Measurements from ENCODE around the gene CACNA1S. TPM values are rescaled to one million over a fixed set of nuclear protein-coding genes. Genes with fewer than 3 reads are reported as not detected.

CACNA1S gene
- total and polyA plus RNA-seq, 2 experiments from 2014 or later = not detected

DNA sequence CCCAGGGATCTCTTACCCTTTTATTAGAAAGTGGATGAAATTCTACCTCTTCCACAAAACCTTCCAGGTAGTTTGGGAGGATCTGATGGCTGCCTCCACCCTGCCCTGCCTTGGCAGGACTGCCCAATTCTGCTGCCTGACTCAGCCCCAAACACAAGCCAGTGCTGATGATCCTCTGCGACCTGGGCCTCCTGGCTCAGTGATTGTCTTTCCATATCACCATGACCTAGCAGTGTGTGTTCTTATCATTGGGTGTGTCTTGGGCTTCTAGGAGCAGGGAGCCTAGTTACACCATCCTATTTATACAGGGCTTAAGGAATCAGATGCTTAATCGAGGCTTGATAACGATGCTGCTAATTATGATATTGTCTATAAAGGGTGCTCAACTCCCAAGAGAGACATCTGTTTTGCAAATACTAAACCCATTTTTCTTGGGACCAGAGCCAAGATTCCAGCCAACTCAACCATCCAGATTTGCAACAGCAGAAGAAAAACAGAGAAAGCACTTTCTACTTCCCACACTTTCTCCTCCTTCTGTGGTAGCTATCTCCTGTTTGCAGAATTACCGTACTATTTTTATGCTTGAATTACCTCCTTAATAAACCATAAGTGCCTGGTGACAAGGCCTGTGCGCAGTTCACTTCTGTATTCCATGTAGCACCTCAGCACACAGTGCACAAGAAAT is 52.2 kb downstream of the CACNA1S start:
- Histone ChIP-seq H3K27ac (no peak overlapping the region), H4K20me1 (ENCODE audit: insufficient read depth) (no peaks in the 10 kb centered on the region), H3K4me1 (ENCODE audit: insufficient read depth) (no peaks in the 10 kb centered on the region), H3K9me2 (ENCODE audit: insufficient read depth) (no peaks in the 10 kb centered on the region), H3K4me3 (no peak overlapping the region), H3F3A (ENCODE audit: insufficient read depth) (no peaks in the 10 kb centered on the region), H2AFZ (no peak overlapping the region), H3K4me2 (ENCODE audit: unreplicated experiment) (no peak overlapping the region), H3K79me2 (ENCODE audit: insufficient read depth) (no peaks in the 10 kb centered on the region), H3K36me3 (ENCODE audit: low read depth) (no peaks in the 10 kb centered on the region), H3K9ac (no peak overlapping the region), H3K9me3 (ENCODE audit: low read depth) (no peaks in the 10 kb centered on the region), H3K27me3 (replicated peaks; ENCODE audit: insufficient read depth) (peaks cover 38% of the 10 kb centered on the region)
- no peak for DNase-seq
- in situ Hi-C loops (cut with MboI) = no loop called here
- 70 to 76% methylated on average over 5 of the region's 5 CpGs for WGBS, 2 experiments (ENCODE audit: low coverage in 1 of 2, low lambda C conversion rate in 2 of 2, missing lambda C conversion rate in 2 of 2)
- TF ChIP-seq EZH2phosphoT487 (IDR thresholded peaks at IDR 0.05; ENCODE audit: insufficient read depth, low read depth) (no peak), EZH2 (IDR thresholded peaks at IDR 0.05; ENCODE audit: insufficient read depth, poor library complexity, severe bottlenecking) (no peak)

DNA sequence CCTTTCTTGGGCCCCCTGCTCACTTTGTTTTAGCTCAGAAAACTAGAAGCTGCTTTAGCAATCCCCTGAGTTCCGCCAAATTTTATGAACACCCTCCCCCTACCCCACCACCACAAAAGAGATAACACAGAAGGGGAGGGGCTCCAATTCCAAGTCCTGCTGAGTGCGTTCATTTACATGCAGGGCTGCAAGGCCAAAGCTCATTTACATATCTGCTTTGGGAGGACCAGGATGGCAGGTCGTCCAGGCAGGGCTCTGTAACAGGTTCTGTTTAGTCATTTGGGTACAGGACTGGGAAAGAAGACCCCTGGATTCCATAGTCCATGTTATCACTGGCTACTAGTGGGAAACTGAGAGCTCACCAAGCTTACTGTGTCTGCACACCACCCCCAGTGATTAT is 52.8 kb downstream of the CACNA1S start:
- in situ Hi-C loops (cut with MboI) = no loop called here
- H3K9me2 ChIP-seq (ENCODE audit: insufficient read depth) = no peaks in the 10 kb centered on the region
- no peaks in the 10 kb centered on the region for H3K79me2 ChIP-seq (ENCODE audit: insufficient read depth)
- TF ChIP-seq EZH2phosphoT487 (IDR thresholded peaks at IDR 0.05; ENCODE audit: insufficient read depth, low read depth) (no peak), EZH2 (IDR thresholded peaks at IDR 0.05; ENCODE audit: insufficient read depth, poor library complexity, severe bottlenecking) (no peak)
- peaks cover 37% of the 10 kb centered on the region for H3K27me3 ChIP-seq (replicated peaks; ENCODE audit: insufficient read depth)
- H3K4me2 ChIP-seq (ENCODE audit: unreplicated experiment) = no peak overlapping the region
- H4K20me1 ChIP-seq (ENCODE audit: insufficient read depth) = no peaks in the 10 kb centered on the region
- no peak overlapping the region for H3K27ac ChIP-seq
- H3F3A ChIP-seq (ENCODE audit: insufficient read depth) = no peaks in the 10 kb centered on the region
- no peak for DNase-seq
- H2AFZ ChIP-seq = no peak overlapping the region
- no peak overlapping the region for H3K4me3 ChIP-seq
- H3K36me3 ChIP-seq (ENCODE audit: low read depth) = no peaks in the 10 kb centered on the region
- 49 to 50% methylated on average over 3 of the region's 3 CpGs for WGBS, 2 experiments (ENCODE audit: low coverage in 1 of 2, low lambda C conversion rate in 2 of 2, missing lambda C conversion rate in 2 of 2)
- no peaks in the 10 kb centered on the region for H3K9me3 ChIP-seq (ENCODE audit: low read depth)
- H3K9ac ChIP-seq = no peak overlapping the region
- no peaks in the 10 kb centered on the region for H3K4me1 ChIP-seq (ENCODE audit: insufficient read depth)

DNA sequence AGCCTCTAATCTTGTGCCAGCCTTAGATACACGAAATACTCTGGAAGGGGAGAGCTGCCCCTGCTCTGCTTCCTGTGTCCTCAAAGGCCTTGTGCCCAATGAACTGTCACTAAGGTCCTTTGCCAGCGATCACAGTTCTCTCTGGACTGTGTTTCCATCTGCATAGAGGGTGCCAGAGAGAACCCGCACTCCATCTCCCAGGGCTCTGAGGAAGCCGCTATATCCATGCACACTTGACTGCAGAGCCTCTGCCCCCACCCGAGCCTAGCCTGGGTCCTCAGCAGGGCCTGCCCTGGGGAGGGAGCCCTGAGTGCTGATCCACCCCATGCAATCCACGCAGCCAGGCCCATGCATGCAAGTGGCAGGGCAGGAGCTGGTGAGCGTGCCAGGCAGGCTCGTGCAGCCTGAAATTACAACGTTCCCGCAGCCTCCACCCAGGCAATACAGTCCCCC is 58.1 kb downstream of the CACNA1S start:
- Histone ChIP-seq H3K27me3 (replicated peaks; ENCODE audit: insufficient read depth) (peaks cover 55% of the 10 kb centered on the region), H3K79me2 (ENCODE audit: insufficient read depth) (no peaks in the 10 kb centered on the region), H2AFZ (no peak overlapping the region), H3K4me3 (no peak overlapping the region), H3K9me2 (ENCODE audit: insufficient read depth) (no peaks in the 10 kb centered on the region), H3K9ac (no peak overlapping the region), H3K4me1 (ENCODE audit: insufficient read depth) (0 out of 2 replicates have a peak, but pooled peaks cover 4% of the 10 kb centered on the region), H3K4me2 (ENCODE audit: unreplicated experiment) (no peak overlapping the region), H3K27ac (no peak overlapping the region), H3F3A (ENCODE audit: insufficient read depth) (no peaks in the 10 kb centered on the region), H3K9me3 (ENCODE audit: low read depth) (no peaks in the 10 kb centered on the region), H4K20me1 (ENCODE audit: insufficient read depth) (no peaks in the 10 kb centered on the region), H3K36me3 (ENCODE audit: low read depth) (no peaks in the 10 kb centered on the region)
- DNase-seq = no peak
- in situ Hi-C loops (cut with MboI) = no loop called here
- 4% methylated on average over 10 of the region's 10 CpGs for WGBS, 2 experiments (ENCODE audit: low coverage in 1 of 2, low lambda C conversion rate in 2 of 2, missing lambda C conversion rate in 2 of 2)
- no peak for TF ChIP-seq EZH2phosphoT487 (IDR thresholded peaks at IDR 0.05; ENCODE audit: insufficient read depth, low read depth)

DNA sequence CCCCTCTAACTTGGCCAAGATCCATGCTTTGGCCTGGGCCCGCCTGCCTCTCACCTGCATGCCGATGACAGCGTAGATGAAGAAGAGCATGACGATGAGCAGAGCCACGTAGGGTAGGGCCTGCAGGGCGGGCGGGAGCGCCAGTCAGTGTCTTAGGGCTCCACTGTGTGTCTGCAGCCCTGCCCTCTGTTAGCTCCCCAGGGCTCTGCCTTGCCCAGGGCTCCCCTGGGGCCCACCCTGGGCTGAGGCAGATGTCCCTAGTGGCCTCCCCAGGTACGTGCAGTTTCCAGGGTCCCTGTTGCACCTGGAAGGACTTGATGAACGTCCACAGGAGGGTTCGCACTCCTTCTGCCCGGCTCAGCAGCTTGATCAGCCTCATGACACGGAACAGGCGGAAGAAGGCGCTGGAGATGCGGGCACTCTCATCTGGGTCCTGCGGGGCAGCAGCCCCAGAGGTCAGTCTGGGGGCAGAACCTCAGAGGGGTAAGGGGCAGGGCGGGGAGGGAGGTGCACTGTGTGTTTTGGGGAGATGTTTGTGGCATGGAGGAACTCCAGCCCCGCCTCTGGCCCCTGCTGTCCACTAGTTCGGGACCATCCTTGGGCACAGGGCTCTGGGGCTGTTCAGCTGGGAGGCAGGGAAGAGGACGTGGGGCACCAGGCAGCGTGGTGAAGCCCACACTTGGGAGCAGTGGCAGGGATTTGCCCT is 58.9 kb downstream of the CACNA1S start:
- H3F3A ChIP-seq (ENCODE audit: insufficient read depth) = no peaks in the 10 kb centered on the region
- H3K4me2 ChIP-seq (ENCODE audit: unreplicated experiment) = no peak overlapping the region
- no peaks in the 10 kb centered on the region for H3K79me2 ChIP-seq (ENCODE audit: insufficient read depth)
- H3K27ac ChIP-seq = no peak overlapping the region
- no peak overlapping the region for H3K4me3 ChIP-seq
- H3K4me1 ChIP-seq (ENCODE audit: insufficient read depth) = 0 out of 2 replicates have a peak, but pooled peaks cover 4% of the 10 kb centered on the region
- H2AFZ ChIP-seq = no peak overlapping the region
- DNase-seq = no peak
- H3K9ac ChIP-seq = no peak overlapping the region
- in situ Hi-C loops (cut with MboI) = no loop called here
- no peaks in the 10 kb centered on the region for H3K36me3 ChIP-seq (ENCODE audit: low read depth)
- TF ChIP-seq EZH2phosphoT487 (IDR thresholded peaks at IDR 0.05; ENCODE audit: insufficient read depth, low read depth) = no peak
- no peak for TF ChIP-seq EZH2 (IDR thresholded peaks at IDR 0.05; ENCODE audit: insufficient read depth, poor library complexity, severe bottlenecking)
- H3K9me2 ChIP-seq (ENCODE audit: insufficient read depth) = no peaks in the 10 kb centered on the region
- no peaks in the 10 kb centered on the region for H3K9me3 ChIP-seq (ENCODE audit: low read depth)
- peaks cover 56% of the 10 kb centered on the region for H3K27me3 ChIP-seq (replicated peaks; ENCODE audit: insufficient read depth)
- WGBS, 2 experiments (ENCODE audit: low coverage in 1 of 2, low lambda C conversion rate in 2 of 2, missing lambda C conversion rate in 2 of 2) = 74 to 75% methylated on average over 20 to 21 of the region's 22 CpGs
- H4K20me1 ChIP-seq (ENCODE audit: insufficient read depth) = no peaks in the 10 kb centered on the region

Data from GM23248 (cell line).